A549 (cell line): ENCODE measurements around the gene MAD1L1. TPM values are rescaled to one million over a fixed set of nuclear protein-coding genes. Genes with fewer than 3 reads are reported as not detected.

Experiments used
- ATAC-seq, 2 experiments: fragments of 200-7000 bp in 1 of 2; fragments of >200 bp in 1 of 2; cut with Nextera tagmentation in 1 of 2; cut with Tn5 transposase in 1 of 2; 3 replicates each; pipeline versions ENCODE4 v1.8.0 to v1.9.1; 2018 to 2020; ENCODE audit warnings: mild to moderate bottlenecking in 1 of 2, moderate library complexity in 1 of 2
- CTCF ChIA-PET: fragments of 300-600 bp; sonication (Branson Sonifier 250); formaldehyde crosslinking; extraction: SDS; loops from one replicate; lab custom pipeline; 2021; ENCODE audit warnings: antibody characterized with exemption, inconsistent platforms; lab: Yijun Ruan, JAX
- POLR2A ChIA-PET: fragments of 350-600 bp; formaldehyde crosslinking; extraction: SDS; loops from one replicate; lab custom pipeline; 2021; ENCODE audit warnings: antibody characterized with exemption, inconsistent platforms; lab: Yijun Ruan, JAX
- DNase-seq, 2 experiments: peaks; one replicate each; pipeline versions ENCODE4 v3.0.0 to v3.0.0-alpha.2; 2011 to 2016; ENCODE audit warnings: low read depth in 1 of 2, low spot score in 1 of 2
- FAIRE-seq: peaks from 2 replicates; lab custom pipeline; 2011; peaks lifted over from hg19 to GRCh38; lab: Jason Lieb, UNC
- H3K27ac ChIP-seq, 2 experiments: fragments of >200 bp; sonication (Bioruptor Twin); formaldehyde crosslinking; 3 replicates each; pipeline ENCODE4 v1.5.1; 2016 to 2017
- H3K4me1 ChIP-seq: fragments of >200 bp; sonication (Bioruptor Twin); formaldehyde crosslinking; 3 replicates; pipeline ENCODE4 v1.6.1; 2016
- H3K4me2 ChIP-seq: fragments of >200 bp; sonication (Bioruptor Twin); formaldehyde crosslinking; 3 replicates; pipeline ENCODE4 v1.6.1; 2016
- H3K4me3 ChIP-seq: fragments of >200 bp; sonication (Bioruptor Twin); formaldehyde crosslinking; 3 replicates; pipeline ENCODE4 v1.5.1; 2016
- H3K9me3 ChIP-seq: fragments of >200 bp; sonication (Bioruptor Twin); formaldehyde crosslinking; 3 replicates; pipeline ENCODE4 v1.6.1; 2016
- CBX8 ChIP-seq: fragments of 200-600 bp; sonication (generic); IDR thresholded peaks from 2 replicates; pipeline ENCODE4 v1.6.1; 2016
- CHD2 ChIP-seq: fragments of 150-350 bp; IDR thresholded peaks from 2 replicates; pipeline ENCODE4 v1.6.1; 2014; ENCODE audit warnings: low read length; ENCODE audit not compliant: partially characterized antibody
- EHF ChIP-seq: fragments of 250-450 bp; sonication (Bioruptor Pico); IDR thresholded peaks from 2 replicates; pipeline ENCODE4 v1.5.0; 2020; ENCODE audit warnings: mild to moderate bottlenecking
- EHMT2 ChIP-seq: fragments of 200-600 bp; sonication (generic); IDR thresholded peaks from 2 replicates; pipeline ENCODE4 v1.6.1; 2016; ENCODE audit warnings: antibody characterized with exemption, low read depth, mild to moderate bottlenecking, moderate library complexity
- EP300 ChIP-seq, 2 experiments: fragments of >200 bp; sonication (Bioruptor Twin); formaldehyde crosslinking; IDR thresholded peaks; 2 replicates in 1 of 2; 3 replicates in 1 of 2; pipeline ENCODE4 v1.6.1; 2016 to 2017
- HOXA7 ChIP-seq: fragments of 250-450 bp; sonication (Bioruptor Pico); IDR thresholded peaks from 2 replicates; pipeline ENCODE4 v1.5.0; 2020; ENCODE audit warnings: mild to moderate bottlenecking, moderate library complexity
- JUN ChIP-seq, 2 experiments: fragments of >200 bp; sonication (Bioruptor Twin); formaldehyde crosslinking; IDR thresholded peaks; 2 replicates in 1 of 2; 3 replicates in 1 of 2; pipeline ENCODE4 v1.6.1; 2016 to 2017
- KDM5A ChIP-seq: fragments of 200-600 bp; sonication (generic); IDR thresholded peaks from 2 replicates; pipeline ENCODE4 v1.6.1; 2016; ENCODE audit warnings: antibody characterized with exemption, mild to moderate bottlenecking
- MAZ ChIP-seq: fragments of 150-350 bp; IDR thresholded peaks from 2 replicates; pipeline ENCODE4 v1.6.1; 2014; ENCODE audit warnings: antibody characterized with exemption, low read depth, low read length, borderline replicate concordance
- MYC ChIP-seq: IDR thresholded peaks from 2 replicates; pipeline ENCODE4 v1.6.1; 2012; ENCODE audit warnings: mild to moderate bottlenecking, inconsistent platforms, low read length, improper control_type of control experiment, borderline replicate concordance
- NFE2L2 ChIP-seq: fragments of 150-350 bp; conservative IDR thresholded peaks from 2 replicates; pipeline ENCODE4 v1.6.1; 2014; ENCODE audit warnings: low read length
- RAD21 ChIP-seq, 2 experiments: fragments of >200 bp in 1 of 2; sonication (Bioruptor Twin) in 1 of 2; formaldehyde crosslinking in 1 of 2; IDR thresholded peaks in 1 of 2; conservative IDR thresholded peaks in 1 of 2; 2 replicates in 1 of 2; 3 replicates in 1 of 2; pipeline ENCODE4 v1.6.1; 2012 to 2018; ENCODE audit warnings: inconsistent platforms in 1 of 2
- RARB ChIP-seq: fragments of 250-450 bp; sonication (Bioruptor Pico); IDR thresholded peaks from 2 replicates; pipeline ENCODE4 v1.8.0; 2021; ENCODE audit warnings: mild to moderate bottlenecking, moderate library complexity
- RNF2 ChIP-seq: fragments of 200-600 bp; sonication (generic); IDR thresholded peaks from 2 replicates; pipeline ENCODE4 v1.6.1; 2016; ENCODE audit warnings: low read depth, mild to moderate bottlenecking, antibody characterized with exemption, moderate library complexity, borderline replicate concordance
- SMC3 ChIP-seq: fragments of >200 bp; sonication (Bioruptor Twin); formaldehyde crosslinking; IDR thresholded peaks from 3 replicates; pipeline ENCODE4 v1.6.1; 2018; ENCODE audit warnings: inconsistent platforms
- TFCP2L1 ChIP-seq: fragments of 250-450 bp; sonication (Bioruptor Pico); IDR thresholded peaks from 2 replicates; pipeline ENCODE4 v1.5.0; 2021; ENCODE audit warnings: mild to moderate bottlenecking
- TP53 ChIP-seq: fragments of 250-450 bp; sonication (Bioruptor Pico); IDR thresholded peaks from 2 replicates; pipeline ENCODE4 v1.5.0; 2021; ENCODE audit warnings: mild to moderate bottlenecking, moderate library complexity
- ZC3H11A ChIP-seq: fragments of 450-650 bp; IDR thresholded peaks from 2 replicates; pipeline ENCODE4 v1.6.1; 2014; ENCODE audit warnings: antibody characterized with exemption, mild to moderate bottlenecking
- ZFP36 ChIP-seq: fragments of 450-650 bp; IDR thresholded peaks from 2 replicates; pipeline ENCODE4 v1.6.1; 2014; ENCODE audit warnings: borderline replicate concordance; ENCODE audit not compliant: partially characterized antibody
- WGBS: methylation state at CpG from one replicate; pipeline ENCODE4 v1.1.6; 2017; ENCODE audit errors: missing lambda C conversion rate; 5-methylcytosine and 5-hydroxymethylcytosine counted together
- polyA plus RNA-seq, 4 experiments: library from polyadenylated mRNA; depleted of rRNA in 3 of 4; stranded (reverse); fragments of >200 nt; fragmentation: RNase III in 1 of 4; extraction: RNeasy Plus Mini Kit Qiagen cat#74134 plus additional on column Dnase treatment in 1 of 4; gene quantifications; 2 replicates in 3 of 4; 3 replicates in 1 of 4; pipeline ENCODE4 v1.2.3, GENCODE V29; 2011 to 2017
- TF ChIP-seq, protein P1 (sequence below): IDR thresholded peaks from 2 replicates; pipeline ENCODE4 v1.6.1; 2012; ENCODE audit warnings: low read depth, borderline replicate concordance
- TF ChIP-seq, protein P2 (sequence below): fragments of 450-650 bp; IDR thresholded peaks from 2 replicates; pipeline ENCODE4 v1.6.1; 2014; ENCODE audit warnings: antibody characterized with exemption
- TF ChIP-seq, protein P3 (sequence below): fragments of >200 bp; sonication (Bioruptor Twin); formaldehyde crosslinking; IDR thresholded peaks from 3 replicates; pipeline ENCODE4 v1.6.1; 2016
- TF ChIP-seq, protein P4 (sequence below): fragments of >200 bp; sonication (Bioruptor Twin); formaldehyde crosslinking; IDR thresholded peaks from 2 replicates; pipeline ENCODE4 v1.6.1; 2016
- TF ChIP-seq, protein P5 (sequence below): fragments of 150-350 bp; IDR thresholded peaks from 2 replicates; pipeline ENCODE4 v1.6.1; 2014; ENCODE audit warnings: low read depth, mild to moderate bottlenecking, low read length
- TF ChIP-seq, protein P6 (sequence below): fragments of 250-450 bp; sonication (Bioruptor Pico); IDR thresholded peaks from 2 replicates; pipeline ENCODE4 v1.5.0; 2020; ENCODE audit warnings: low read depth, mild to moderate bottlenecking, moderate library complexity

Gene MAD1L1
- polyA plus RNA-seq, 2 of the 4 experiments (the other 2 are of a cell fraction), result 13.6 to 16.6 TPM

DNA sequence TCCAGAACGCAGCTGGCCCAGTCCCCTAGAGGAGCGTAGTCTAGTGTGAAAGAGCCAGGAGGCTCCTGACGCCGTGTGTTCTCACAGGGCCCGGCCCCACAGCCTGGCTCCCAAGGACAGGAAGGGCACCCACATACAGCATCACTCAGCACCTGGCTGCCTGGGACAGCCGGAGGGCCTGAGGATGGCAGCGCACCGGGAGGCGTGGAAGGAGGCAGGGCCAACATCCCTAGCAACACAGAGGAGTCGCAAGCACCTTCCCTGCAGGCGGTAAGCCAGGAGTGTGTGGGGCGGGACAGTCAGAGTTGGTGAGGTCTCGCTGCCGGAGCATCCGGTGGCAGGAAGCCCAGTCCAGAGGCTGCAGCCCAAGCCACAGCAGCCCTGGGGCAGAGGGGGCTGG lies 125.8 kb downstream of the MAD1L1 start:
- ATAC-seq, result no peak
- 72% methylated on average over 13 of the region's 15 CpGs for WGBS

DNA sequence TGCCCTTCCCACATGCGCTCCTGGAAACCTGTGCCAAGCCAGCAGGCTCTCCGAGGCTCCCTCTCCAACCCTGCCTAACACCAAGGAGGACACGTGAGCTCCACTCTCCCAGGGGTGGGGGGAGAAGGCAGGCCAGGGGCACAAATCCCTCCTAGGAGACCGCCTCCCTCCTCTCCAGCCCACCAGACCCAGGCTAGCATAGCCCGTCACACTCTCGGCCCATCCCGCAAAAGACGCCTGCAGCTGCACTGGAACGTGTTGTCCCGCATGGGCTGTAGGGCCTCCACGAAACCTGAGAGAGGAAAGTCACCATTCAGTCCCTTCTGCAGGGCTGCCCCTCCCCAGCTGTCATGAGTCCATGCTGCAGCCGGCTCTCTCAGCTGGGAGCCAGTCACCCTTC lies 126.3 kb downstream of the MAD1L1 start:
- POLR2A ChIA-PET, result no interaction called here

More for the DNA sequence above, 125.8 kb downstream of the MAD1L1 start:
- Histone ChIP-seq H3K4me2 (no peak overlapping the region), H3K27ac (no peak overlapping the region), H3K4me1 (peaks cover 28% of the 10 kb centered on the region), H3K9me3 (no peaks in the 10 kb centered on the region), H3K4me3 (no peak overlapping the region)
- no peak for TF ChIP-seq TP53 (CRISPR knock-in tag)
- no peak for TF ChIP-seq TFCP2L1 (CRISPR knock-in tag)
- TF ChIP-seq MYC, result no peak
- no peak for TF ChIP-seq RNF2
- TF ChIP-seq JUN (IDR thresholded peaks at IDR 0.05), result no peak
- TF ChIP-seq, protein P1, sequence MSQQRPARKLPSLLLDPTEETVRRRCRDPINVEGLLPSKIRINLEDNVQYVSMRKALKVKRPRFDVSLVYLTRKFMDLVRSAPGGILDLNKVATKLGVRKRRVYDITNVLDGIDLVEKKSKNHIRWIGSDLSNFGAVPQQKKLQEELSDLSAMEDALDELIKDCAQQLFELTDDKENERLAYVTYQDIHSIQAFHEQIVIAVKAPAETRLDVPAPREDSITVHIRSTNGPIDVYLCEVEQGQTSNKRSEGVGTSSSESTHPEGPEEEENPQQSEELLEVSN, result no peak
- TF ChIP-seq KDM5A, result no peak
- TF ChIP-seq, protein P2, sequence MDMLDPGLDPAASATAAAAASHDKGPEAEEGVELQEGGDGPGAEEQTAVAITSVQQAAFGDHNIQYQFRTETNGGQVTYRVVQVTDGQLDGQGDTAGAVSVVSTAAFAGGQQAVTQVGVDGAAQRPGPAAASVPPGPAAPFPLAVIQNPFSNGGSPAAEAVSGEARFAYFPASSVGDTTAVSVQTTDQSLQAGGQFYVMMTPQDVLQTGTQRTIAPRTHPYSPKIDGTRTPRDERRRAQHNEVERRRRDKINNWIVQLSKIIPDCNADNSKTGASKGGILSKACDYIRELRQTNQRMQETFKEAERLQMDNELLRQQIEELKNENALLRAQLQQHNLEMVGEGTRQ, result no peak
- TF ChIP-seq EP300 (IDR thresholded peaks at IDR 0.05), result no peak
- no peak for TF ChIP-seq EHF
- TF ChIP-seq RARB (CRISPR knock-in tag), result no peak
- no peak for TF ChIP-seq EHMT2
- no peak for TF ChIP-seq CBX8
- TF ChIP-seq NFE2L2, result no peak
- no peak for TF ChIP-seq ZC3H11A
- TF ChIP-seq, protein P3, sequence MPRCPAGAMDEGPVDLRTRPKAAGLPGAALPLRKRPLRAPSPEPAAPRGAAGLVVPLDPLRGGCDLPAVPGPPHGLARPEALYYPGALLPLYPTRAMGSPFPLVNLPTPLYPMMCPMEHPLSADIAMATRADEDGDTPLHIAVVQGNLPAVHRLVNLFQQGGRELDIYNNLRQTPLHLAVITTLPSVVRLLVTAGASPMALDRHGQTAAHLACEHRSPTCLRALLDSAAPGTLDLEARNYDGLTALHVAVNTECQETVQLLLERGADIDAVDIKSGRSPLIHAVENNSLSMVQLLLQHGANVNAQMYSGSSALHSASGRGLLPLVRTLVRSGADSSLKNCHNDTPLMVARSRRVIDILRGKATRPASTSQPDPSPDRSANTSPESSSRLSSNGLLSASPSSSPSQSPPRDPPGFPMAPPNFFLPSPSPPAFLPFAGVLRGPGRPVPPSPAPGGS, result no peak
- no peak for TF ChIP-seq RAD21 (conservative IDR thresholded peaks at IDR 0.05 in 1 of 2, IDR thresholded peaks at IDR 0.05 in 1 of 2)
- CTCF ChIA-PET, result no interaction called here
- FAIRE-seq (no peak), DNase-seq (no peak)
- POLR2A ChIA-PET, result no interaction called here

More for the DNA sequence above, 126.3 kb downstream of the MAD1L1 start:
- Histone ChIP-seq H3K4me1 (peaks cover 28% of the 10 kb centered on the region), H3K27ac (no peak overlapping the region), H3K9me3 (no peaks in the 10 kb centered on the region), H3K4me2 (no peak overlapping the region), H3K4me3 (no peak overlapping the region)
- TF ChIP-seq SMC3, result no peak
- no peak for TF ChIP-seq EHF
- TF ChIP-seq HOXA7 (CRISPR knock-in tag), result no peak
- TF ChIP-seq, protein P4, sequence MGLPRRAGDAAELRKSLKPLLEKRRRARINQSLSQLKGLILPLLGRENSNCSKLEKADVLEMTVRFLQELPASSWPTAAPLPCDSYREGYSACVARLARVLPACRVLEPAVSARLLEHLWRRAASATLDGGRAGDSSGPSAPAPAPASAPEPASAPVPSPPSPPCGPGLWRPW, result no peak
- TF ChIP-seq, protein P5, sequence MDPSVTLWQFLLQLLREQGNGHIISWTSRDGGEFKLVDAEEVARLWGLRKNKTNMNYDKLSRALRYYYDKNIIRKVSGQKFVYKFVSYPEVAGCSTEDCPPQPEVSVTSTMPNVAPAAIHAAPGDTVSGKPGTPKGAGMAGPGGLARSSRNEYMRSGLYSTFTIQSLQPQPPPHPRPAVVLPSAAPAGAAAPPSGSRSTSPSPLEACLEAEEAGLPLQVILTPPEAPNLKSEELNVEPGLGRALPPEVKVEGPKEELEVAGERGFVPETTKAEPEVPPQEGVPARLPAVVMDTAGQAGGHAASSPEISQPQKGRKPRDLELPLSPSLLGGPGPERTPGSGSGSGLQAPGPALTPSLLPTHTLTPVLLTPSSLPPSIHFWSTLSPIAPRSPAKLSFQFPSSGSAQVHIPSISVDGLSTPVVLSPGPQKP, result no peak
- TF ChIP-seq MAZ, result no peak
- no peak for TF ChIP-seq CHD2
- TF ChIP-seq, protein P3, result no peak
- TF ChIP-seq ZFP36, result no peak
- TF ChIP-seq, protein P6, sequence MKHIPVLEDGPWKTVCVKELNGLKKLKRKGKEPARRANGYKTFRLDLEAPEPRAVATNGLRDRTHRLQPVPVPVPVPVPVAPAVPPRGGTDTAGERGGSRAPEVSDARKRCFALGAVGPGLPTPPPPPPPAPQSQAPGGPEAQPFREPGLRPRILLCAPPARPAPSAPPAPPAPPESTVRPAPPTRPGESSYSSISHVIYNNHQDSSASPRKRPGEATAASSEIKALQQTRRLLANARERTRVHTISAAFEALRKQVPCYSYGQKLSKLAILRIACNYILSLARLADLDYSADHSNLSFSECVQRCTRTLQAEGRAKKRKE, result no peak
- FAIRE-seq (no peak), DNase-seq (no peak), ATAC-seq (no peak)
- WGBS, result 95% methylated on average over 11 of the region's 12 CpGs
- CTCF ChIA-PET, result no interaction called here
